Activated T-helper 1 cell treated with anti-CD3 and anti-CD28 coated beads, Interleukin-12 subunit alpha, Interleukin-12 subunit beta, Interleukin-2, Interleukin-4 antibody, amounts not matched to agents 30 ng/mL and 10 ng/mL and 1 ng/mL, durations not matched to agents 14 hours and 24 hours and 36 hours (primary cell): ENCODE data around the gene ALG12. TPM values are rescaled to one million over a fixed set of nuclear protein-coding genes. Genes with fewer than 3 reads are reported as not detected.
A peak's percentile ranks its signal among the peaks of the same experiment; 100 is the strongest.

ENCODE experiments used
- DNase-seq: peaks from one replicate; pipeline ENCODE4 v3.0.0; 2021; ENCODE audit warnings: low spot score
- H3K27ac Mint-ChIP-seq: one replicate; pipeline ENCODE4 v1.8.0; 2021; ENCODE audit warnings: mild to moderate bottlenecking, mixed read lengths
- H3K27me3 Mint-ChIP-seq: one replicate; pipeline ENCODE4 v1.8.0; 2022; ENCODE audit warnings: mild to moderate bottlenecking, moderate library complexity, mixed read lengths; ENCODE audit not compliant: insufficient read depth
- H3K36me3 Mint-ChIP-seq: one replicate; pipeline ENCODE4 v1.8.0; 2021; ENCODE audit warnings: low read depth, mixed read lengths
- H3K4me1 Mint-ChIP-seq: one replicate; pipeline ENCODE4 v1.8.0; 2021; ENCODE audit warnings: low read depth, mixed read lengths
- H3K4me3 Mint-ChIP-seq: one replicate; pipeline ENCODE4 v1.8.0; 2021; ENCODE audit warnings: mild to moderate bottlenecking, moderate library complexity, mixed read lengths
- H3K9me3 Mint-ChIP-seq: one replicate; pipeline ENCODE4 v1.8.0; 2021; ENCODE audit warnings: mixed read lengths
- intact Hi-C: fragments of 100-400 bp; cut with micrococcal nuclease; formaldehyde crosslinking; loops from one replicate; pipeline ENCODE4 v1.15.1; 2024
- total RNA-seq: library from RNA; stranded (reverse); gene quantifications from 2 replicates; pipeline ENCODE4 v1.2.3, GENCODE V29; 2022

The ALG12 gene
- total RNA-seq, 1 donor from 2014 or later = 18.5 TPM

DNA sequence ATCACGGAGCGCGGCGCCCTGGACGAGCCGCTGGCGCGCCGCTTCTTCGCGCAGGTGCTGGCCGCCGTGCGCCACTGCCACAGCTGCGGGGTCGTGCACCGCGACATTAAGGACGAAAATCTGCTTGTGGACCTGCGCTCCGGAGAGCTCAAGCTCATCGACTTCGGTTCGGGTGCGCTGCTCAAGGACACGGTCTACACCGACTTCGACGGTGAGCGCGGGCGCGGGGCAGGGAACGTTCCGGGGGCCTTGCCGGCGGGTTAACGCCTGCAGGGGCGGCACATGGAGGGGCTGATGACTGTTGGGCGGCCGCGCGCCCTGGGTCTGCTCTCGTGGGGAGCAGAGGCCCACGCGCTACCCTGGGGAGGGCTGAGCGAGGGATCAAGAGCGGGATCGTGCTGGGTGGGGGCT lies 43.4 kb upstream of the ALG12 start:
- Mint-ChIP-seq H3K36me3 (peaks cover 29% of the 10 kb centered on the region), H3K9me3 (no peaks in the 10 kb centered on the region), H3K27ac (peak overlapping the region; percentile 95), H3K27me3 (no peaks in the 10 kb centered on the region), H3K4me1 (peaks cover 26% of the 10 kb centered on the region), H3K4me3 (peak overlapping the region; percentile 90)
- intact Hi-C loops = loop anchor here (1.0 to 10.0 kb wide), 4 partner anchors 15 to 573 kb away; partner anchors contain the start of gene TYMP
- no peak for DNase-seq

DNA sequence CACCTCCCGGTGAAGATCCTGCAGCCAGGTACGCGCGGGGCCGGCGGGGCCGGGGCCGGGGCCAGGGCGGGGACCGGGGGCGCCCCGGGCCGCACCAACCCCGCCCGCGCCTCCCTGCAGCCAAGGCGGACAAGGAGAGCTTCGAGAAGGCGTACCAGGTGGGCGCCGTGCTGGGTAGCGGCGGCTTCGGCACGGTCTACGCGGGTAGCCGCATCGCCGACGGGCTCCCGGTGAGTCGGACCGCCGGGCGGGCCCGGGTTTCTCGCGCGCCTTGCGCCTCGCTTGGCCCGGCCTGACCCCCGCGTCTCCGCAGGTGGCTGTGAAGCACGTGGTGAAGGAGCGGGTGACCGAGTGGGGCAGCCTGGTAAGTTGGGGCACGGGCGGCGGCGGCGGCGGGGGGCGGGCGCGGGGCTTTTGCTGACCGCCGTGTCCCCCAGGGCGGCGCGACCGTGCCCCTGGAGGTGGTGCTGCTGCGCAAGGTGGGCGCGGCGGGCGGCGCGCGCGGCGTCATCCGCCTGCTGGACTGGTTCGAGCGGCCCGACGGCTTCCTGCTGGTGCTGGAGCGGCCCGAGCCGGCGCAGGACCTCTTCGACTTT lies 42.9 kb upstream of the ALG12 start:
- no peaks in the 10 kb centered on the region for H3K27me3 Mint-ChIP-seq
- H3K4me3 Mint-ChIP-seq = peak overlapping the region; percentile 90
- peak overlapping the region; percentile 95 for H3K27ac Mint-ChIP-seq
- peak; percentile 38 for DNase-seq
- H3K4me1 Mint-ChIP-seq = peaks cover 26% of the 10 kb centered on the region
- no peaks in the 10 kb centered on the region for H3K9me3 Mint-ChIP-seq
- H3K36me3 Mint-ChIP-seq = peaks cover 29% of the 10 kb centered on the region
- intact Hi-C loops = loop anchor here (5.0 to 10.0 kb wide), 2 partner anchors 34 to 574 kb away; partner anchors contain the start of gene TYMP

GRCh38 chr22:49960159-49961004 lies 42.1 kb upstream of the ALG12 start, which contains the start of gene PIM3:
TSS of gene PIM3 (plus strand) at chr22:49960772. CDS start at chr22:49960948, 176 bp downstream.
- Mint-ChIP-seq H3K4me3 (peak within 1 kb of the TSS; percentile 90), H3K27ac (peak within 1 kb of the TSS; percentile 95), H3K27me3 (no peaks in the 10 kb centered on the region), H3K4me1 (peaks cover 26% of the 10 kb centered on the region), H3K9me3 (no peaks in the 10 kb centered on the region), H3K36me3 (peaks cover 29% of the 10 kb centered on the region)
- intact Hi-C loops = loop anchor here (1.0 to 10.0 kb wide), 3 partner anchors 24 to 574 kb away; partner anchors contain the start of gene TYMP
- peak; percentile 93 for DNase-seq

GRCh38 chr22:49959782-49960158 lies 41.5 kb upstream of the ALG12 start:
- no peak for DNase-seq
- no peaks in the 10 kb centered on the region for H3K27me3 Mint-ChIP-seq
- H3K9me3 Mint-ChIP-seq = no peaks in the 10 kb centered on the region
- intact Hi-C loops = loop anchor here (1.0 to 10.0 kb wide), 3 partner anchors 23 to 575 kb away; partner anchors contain the start of gene TYMP
- H3K4me3 Mint-ChIP-seq = peak overlapping the region; percentile 86
- H3K36me3 Mint-ChIP-seq = peaks cover 27% of the 10 kb centered on the region
- peaks cover 26% of the 10 kb centered on the region for H3K4me1 Mint-ChIP-seq
- H3K27ac Mint-ChIP-seq = peak overlapping the region; percentile 92

DNA sequence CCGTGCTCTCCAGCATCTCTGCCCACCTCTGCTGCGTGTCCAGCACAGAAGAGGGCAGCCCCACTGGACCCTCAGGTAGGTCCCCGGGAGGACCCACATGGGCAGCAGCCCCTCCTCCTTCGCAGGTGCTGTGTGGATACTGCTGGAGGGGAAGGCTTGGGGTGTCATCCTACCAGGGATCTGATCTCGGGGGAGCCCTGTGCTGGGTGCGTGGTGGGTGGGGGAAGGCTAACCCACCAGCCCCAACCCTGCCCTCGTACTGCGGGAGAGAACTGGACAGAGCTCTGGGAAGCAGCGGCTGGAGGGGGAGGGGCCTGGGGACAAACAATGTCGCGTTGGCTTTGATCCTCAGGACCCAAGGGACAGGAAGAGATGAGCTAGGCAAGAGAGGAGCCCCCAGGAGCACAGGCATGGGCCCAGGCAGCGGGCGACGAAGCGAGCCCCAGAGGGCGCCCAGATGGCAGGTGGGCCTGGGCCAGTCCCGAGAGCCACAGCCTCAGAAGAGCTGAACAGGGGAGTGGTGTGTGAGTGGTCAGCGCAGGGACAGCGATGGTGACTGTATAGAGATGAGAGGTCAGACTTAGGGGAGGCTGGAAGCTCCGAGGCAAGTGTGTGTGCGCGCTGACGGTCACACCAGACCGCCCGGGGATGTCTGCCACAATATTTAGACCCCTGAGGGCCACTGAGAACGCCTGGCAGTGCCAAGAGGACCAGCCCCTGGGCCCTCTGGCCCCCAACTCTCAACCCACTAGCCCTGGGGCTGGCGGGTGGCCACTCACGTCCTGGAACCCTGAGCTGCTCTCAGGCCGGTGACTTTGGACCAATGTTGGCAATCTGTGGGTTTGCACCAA lies 40.9 kb upstream of the ALG12 start:
- DNase-seq = no peak
- no peaks in the 10 kb centered on the region for H3K9me3 Mint-ChIP-seq
- H3K4me1 Mint-ChIP-seq = peaks cover 22% of the 10 kb centered on the region
- H3K27me3 Mint-ChIP-seq = no peaks in the 10 kb centered on the region
- peak overlapping the region; percentile 86 for H3K4me3 Mint-ChIP-seq
- H3K36me3 Mint-ChIP-seq = peaks cover 22% of the 10 kb centered on the region
- peak overlapping the region; percentile 92 for H3K27ac Mint-ChIP-seq
- intact Hi-C loops = no loop called here

DNA sequence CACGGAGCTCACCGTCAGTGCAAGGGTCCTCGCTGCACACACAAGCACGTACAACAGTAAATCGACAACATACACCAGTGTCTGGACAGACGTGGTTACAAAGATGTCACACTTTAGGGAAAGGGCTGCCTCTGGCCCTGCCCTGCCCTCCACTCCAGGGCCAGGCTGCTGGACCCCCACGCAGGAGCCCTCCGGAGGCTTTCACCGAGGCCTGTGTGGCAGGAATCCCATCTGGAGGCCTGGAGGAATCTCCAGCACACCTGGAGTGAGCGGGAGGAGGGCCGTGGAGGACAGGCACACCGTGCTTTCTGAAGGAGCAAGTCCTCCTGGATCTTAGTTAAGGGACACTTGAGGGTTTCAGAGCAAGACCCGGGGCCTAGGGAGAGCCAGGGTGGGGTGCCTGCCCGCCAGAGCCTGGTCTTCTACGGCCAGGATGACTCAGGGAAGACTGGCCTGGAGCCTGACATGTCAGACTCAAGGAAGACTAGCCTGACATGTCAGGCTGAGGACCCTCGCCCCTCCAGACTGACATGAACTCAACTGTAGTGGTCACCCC lies 40.2 kb upstream of the ALG12 start:
- peak overlapping the region; percentile 63 for H3K27ac Mint-ChIP-seq
- no peaks in the 10 kb centered on the region for H3K9me3 Mint-ChIP-seq
- H3K36me3 Mint-ChIP-seq = peaks cover 15% of the 10 kb centered on the region
- H3K27me3 Mint-ChIP-seq = no peaks in the 10 kb centered on the region
- H3K4me3 Mint-ChIP-seq = peak overlapping the region; percentile 86
- H3K4me1 Mint-ChIP-seq = peaks cover 15% of the 10 kb centered on the region
- DNase-seq = no peak
- intact Hi-C loops = no loop called here

GRCh38 chr22:49957826-49958365 lies 39.7 kb upstream of the ALG12 start:
- Mint-ChIP-seq H3K36me3 (peaks cover 10% of the 10 kb centered on the region), H3K27me3 (no peaks in the 10 kb centered on the region), H3K4me3 (peak overlapping the region; percentile 60), H3K27ac (peak overlapping the region; percentile 63), H3K4me1 (peaks cover 15% of the 10 kb centered on the region), H3K9me3 (no peaks in the 10 kb centered on the region)
- intact Hi-C loops = no loop called here
- DNase-seq = no peak

DNA sequence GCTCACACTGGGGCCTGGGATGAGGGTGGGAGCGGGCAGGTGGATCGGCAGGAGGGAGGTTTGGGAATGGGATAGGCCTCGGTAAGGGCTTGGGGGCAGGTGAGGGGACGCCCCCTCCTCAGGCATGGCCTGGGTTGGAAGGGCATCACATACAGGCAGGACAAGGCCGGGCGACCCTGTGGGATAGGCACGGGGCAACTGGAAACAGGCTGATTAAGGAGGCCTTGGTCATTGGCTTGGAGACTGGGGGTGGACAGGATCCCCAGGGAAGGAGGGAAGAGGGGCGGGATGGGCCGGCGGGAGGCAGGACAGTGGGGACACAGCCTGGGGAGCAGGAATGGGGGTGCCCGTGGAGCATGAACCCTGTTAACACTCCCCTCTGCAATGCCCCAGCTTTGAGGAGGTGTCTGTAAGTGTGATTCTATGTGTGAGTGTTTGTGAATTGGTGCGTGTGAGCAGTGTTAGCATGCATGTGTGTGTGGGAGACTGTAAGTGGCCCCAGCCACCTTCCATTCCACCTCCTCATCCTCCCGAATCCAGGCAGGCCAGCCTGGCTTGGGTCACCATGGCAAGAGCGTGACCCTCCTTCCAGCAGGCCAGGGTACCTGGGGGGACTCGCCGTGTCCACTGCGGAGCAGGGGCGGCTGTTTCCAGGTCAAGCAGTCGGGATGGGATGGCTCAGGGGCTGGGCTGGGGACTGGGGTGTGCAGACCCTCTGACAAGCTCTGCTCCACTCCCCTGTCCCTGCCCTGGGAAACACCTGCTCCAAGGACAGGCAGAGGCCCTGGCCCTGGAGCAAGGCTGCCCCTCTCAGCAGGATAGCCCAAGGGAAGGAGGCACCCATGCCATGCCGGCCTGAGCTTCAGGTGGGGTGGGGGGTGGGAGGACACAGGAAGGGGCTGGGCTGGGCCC lies 38.9 kb upstream of the ALG12 start:
- no peak overlapping the region for H3K27ac Mint-ChIP-seq
- H3K9me3 Mint-ChIP-seq = no peaks in the 10 kb centered on the region
- no peak for DNase-seq
- H3K4me3 Mint-ChIP-seq = no peak overlapping the region
- H3K27me3 Mint-ChIP-seq = no peaks in the 10 kb centered on the region
- H3K36me3 Mint-ChIP-seq = peaks cover 6% of the 10 kb centered on the region
- intact Hi-C loops = no loop called here
- H3K4me1 Mint-ChIP-seq = peaks cover 15% of the 10 kb centered on the region

DNA sequence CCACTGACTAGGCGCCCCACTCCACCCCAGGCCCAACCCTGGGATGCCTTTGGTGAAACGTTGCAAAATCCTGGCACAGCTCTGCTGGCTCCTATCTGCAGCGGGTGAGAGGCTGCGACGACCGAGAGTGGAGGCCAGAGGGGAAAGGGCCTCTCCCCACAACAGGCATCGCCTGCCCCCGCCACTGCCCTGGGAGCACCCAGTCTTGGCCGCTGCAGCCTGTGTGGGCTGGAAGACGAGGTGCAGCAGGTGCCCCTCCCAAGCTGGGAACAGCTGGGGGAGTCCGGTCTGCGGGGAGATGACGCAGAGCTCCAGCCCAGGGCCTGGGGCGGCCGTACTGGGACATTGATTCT lies 38.2 kb upstream of the ALG12 start:
- intact Hi-C loops = no loop called here
- H3K27me3 Mint-ChIP-seq = no peaks in the 10 kb centered on the region
- H3K9me3 Mint-ChIP-seq = no peaks in the 10 kb centered on the region
- H3K27ac Mint-ChIP-seq = no peak overlapping the region
- peaks cover 15% of the 10 kb centered on the region for H3K4me1 Mint-ChIP-seq
- no peaks in the 10 kb centered on the region for H3K36me3 Mint-ChIP-seq
- DNase-seq = no peak
- H3K4me3 Mint-ChIP-seq = no peak overlapping the region

DNA sequence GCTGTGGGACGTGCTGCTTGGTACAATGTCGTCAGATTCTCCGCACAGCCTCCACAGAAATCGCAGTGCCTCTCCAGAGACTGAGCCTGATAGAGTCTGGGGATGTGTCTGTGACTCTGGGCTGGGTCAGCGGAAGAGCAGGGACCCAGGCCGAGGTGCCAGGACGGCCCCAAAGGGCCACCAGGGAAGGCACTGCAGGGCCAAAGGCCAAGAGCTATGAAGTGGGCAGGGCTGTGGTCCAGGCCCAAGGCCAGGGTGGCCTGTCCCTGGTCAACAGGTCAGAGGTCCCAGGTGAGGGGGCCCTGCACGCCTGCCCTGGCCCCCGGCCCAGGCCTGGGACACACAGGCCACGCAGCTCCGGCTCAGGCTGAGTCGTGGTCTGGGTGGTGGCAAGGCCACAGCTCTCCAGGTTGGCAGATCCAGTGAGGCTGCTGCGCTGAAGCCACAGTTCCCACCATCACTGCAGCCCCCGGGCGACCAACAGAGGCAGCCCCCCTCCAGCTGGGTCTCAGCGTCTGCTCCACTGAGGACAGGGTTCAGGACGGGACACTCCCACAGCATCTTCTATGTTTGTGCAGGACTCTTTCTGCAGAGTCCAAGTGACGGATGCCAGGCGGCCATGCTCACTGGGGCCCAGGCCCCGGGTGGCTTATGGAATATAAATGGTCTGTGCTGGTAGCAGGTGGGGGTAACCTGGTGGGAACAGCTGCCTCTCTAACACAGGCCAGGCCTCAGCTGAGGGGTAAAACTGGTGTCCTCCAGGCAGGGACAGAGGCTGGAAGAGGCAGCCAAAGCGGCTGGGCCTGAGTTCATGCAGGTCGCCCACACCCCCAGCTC lies 37.6 kb upstream of the ALG12 start:
- Mint-ChIP-seq H3K27ac (no peak overlapping the region), H3K36me3 (no peaks in the 10 kb centered on the region), H3K4me3 (no peak overlapping the region), H3K9me3 (no peaks in the 10 kb centered on the region), H3K27me3 (no peaks in the 10 kb centered on the region), H3K4me1 (peaks cover 15% of the 10 kb centered on the region)
- DNase-seq = no peak
- intact Hi-C loops = no loop called here

DNA sequence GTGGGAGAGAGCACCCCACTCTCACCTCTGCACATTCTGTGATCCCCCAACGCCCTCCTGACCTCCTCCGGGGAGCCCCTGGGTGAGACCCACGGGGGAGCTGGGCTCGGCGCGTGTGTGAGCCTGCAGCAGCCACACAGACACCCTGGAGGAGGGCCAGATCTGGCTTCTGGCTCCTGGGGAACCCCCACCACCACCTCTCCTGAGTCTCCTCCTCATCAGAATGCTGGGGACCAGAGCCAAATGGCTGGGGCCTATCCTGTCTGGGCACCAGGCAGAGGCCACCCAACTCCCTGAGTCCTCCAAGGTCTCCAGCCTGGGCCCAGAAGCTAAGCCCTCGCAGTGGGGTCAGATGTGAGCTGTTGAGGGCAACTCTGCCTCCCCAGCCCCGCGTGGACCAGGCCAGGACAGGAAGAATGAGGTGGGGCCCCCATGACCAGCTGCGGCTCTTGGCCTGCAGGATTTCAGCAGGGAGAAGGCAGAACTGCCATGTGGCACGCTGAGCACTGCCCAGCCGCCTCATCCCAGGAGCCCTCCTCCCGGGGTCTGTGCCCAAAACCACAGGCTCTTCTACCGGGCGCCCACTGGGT lies 36.8 kb upstream of the ALG12 start:
- intact Hi-C loops = no loop called here
- Mint-ChIP-seq H3K36me3 (no peaks in the 10 kb centered on the region), H3K27me3 (no peaks in the 10 kb centered on the region), H3K9me3 (no peaks in the 10 kb centered on the region), H3K4me1 (peaks cover 15% of the 10 kb centered on the region), H3K27ac (no peak overlapping the region), H3K4me3 (no peak overlapping the region)
- DNase-seq = no peak
